ENCODE data around the gene ASCL4.
"Not testable (repeated sequence)": the region's sequence is repeated elsewhere in the genome, so short reads cannot be mapped to it uniquely, and the experiment has no call there.

Gene ASCL4, protein sequence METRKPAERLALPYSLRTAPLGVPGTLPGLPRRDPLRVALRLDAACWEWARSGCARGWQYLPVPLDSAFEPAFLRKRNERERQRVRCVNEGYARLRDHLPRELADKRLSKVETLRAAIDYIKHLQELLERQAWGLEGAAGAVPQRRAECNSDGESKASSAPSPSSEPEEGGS

DNA sequence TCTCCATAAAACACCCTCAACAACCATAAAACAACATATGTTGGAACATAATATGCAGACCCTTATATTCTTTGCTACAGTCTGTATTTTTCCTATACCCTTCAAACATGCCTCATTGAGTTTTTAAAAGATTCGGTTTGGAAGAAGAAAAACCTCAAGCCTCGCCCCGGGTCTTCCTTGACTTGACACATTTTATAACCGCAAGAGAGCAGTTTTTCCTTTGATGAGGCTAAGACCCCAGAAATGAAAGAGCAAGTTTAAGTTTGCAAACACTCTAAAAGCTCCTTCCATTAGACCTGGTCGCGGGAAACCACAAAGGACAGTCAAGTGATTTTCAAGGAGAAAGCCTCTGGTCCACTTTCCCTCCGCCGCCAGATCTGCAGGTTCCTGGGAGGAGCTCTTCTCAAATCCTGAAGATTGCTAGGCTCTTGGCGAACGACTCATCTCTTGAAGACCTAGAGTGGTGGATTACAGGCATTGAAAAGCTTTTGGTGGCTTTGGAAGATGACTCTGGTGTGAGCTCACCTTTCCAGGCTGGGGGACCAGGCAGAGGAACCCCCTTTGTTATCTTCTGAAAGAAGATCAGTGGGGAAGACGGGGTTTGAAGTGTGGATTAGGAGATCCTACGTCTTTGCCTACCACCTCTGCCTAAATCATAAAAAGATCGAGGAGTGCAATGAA is at the start of gene ASCL4:
ASCL4 (plus strand) TSS at position 356 of the 681 bp plus-strand sequence. CDS start 515 bp downstream, outside the sequence.
- DNase-seq (ENCODE audit: low spot score) = no peak

DNA sequence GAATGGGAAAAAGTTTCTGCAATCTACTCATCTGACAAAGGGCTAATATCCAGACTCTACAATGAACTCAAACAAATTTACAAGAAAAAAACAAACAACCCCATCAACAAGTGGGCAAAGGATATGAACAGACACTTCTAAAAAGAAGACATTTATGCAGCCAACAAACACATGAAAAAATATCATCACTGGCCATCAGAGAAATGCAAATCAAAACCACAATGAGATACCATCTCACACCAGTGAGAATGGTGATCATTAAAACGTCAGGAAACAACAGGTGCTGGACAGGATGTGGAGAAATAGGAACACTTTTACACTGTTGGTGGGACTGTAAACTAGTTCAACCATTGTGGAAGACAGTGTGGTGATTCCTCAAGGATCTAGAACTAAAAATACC is 47.2 kb upstream of the ASCL4 start:
- DNase-seq (ENCODE audit: low spot score) = not testable (repeated sequence)

DNA sequence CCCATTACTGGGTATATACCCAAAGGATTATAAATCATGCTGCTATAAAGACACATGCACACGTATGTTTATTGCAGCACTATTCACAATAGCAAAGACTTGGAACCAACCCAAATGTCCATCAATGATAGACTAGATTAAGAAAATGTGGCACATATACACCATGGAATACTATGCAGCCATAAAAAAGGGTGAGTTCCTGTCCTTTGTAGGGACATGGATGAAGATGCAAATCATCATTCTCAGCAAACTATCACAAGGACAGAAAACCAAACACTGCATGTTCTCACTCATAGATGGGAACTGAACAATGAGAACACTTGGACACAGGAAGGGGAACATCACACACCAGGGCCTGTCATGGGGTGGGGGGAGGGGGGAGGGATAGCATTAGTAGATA is 46.8 kb upstream of the ASCL4 start:
- DNase-seq (ENCODE audit: low spot score) = not testable (repeated sequence)

DNA sequence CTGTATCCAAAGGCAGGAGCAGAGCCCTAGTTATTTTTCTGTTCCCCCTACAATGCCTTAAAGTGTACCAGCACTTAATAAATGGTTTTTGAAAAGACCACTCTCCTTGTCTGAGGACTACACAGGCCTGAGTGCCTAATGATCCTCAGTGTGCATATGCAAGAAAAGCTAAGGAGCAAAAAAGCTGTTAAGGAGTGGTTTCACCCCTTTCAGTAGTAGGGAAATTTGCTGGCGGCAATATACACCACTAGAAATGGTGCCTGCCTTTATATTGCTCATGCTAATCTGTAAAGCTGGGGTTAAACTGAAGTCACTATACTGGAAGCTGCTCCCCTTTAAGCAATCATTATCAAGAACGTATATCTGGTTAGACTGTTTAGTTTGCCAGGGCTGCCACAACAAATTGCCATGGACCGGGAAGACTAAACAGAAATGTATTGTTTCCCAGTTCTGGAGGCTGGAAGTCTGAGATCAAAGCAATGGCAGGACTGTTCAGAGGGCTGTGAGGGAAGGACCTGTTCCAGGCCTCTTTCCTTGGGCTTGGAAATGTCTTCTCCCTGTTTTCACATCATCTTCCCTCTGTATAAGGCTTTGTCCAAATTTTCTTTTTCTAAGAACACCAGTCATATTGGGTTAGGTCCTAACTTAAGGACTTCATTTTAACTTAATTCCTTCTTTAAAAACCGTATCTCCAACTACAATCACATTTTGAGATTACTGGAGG is 43.7 kb upstream of the ASCL4 start:
- no peak for DNase-seq (ENCODE audit: low spot score)

DNA sequence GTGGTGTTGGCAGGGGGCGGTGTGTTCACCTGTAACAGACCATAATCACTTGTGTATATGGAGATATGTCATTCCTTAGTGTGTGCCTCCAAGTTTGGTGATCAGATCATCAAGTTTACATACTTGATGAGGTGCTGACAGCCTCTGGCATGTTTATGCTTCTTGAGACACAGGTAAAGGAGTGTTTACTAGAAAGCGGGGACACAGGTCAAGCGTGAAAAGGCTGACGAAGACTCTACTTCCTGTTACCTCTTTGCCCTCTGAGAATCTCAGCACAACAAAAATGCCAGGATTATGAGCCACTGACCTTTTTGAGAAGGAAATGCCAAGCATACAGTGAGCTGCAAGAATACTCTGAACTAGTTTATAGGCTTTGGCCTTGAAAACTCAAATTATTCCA is 43.1 kb upstream of the ASCL4 start:
- DNase-seq (ENCODE audit: low spot score) = no peak

DNA sequence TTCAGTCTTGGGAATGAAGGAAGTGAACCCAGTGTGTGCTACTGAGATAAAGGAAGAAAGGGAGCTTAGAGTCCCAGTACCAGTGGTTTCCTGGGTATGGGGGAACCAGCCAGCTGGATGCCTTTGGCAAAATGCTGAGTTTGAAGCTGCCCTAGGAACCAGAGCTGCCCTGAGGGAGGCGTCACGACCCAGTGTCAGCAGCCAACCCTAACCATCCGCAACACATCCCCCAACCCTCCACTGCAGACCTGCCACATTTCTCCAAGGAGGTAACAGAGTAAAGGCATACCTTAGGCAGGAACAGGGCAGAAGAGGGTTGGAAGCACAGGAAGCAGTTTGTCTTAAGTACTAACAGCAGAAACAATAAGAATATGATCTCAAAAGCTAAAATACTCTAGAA is 42.1 kb upstream of the ASCL4 start:
- no peak for DNase-seq (ENCODE audit: low spot score)

- DNase-seq (ENCODE audit: low spot score) = no peak
These were observed 40.4 kb upstream of the ASCL4 start for GRCh38 chr12:107734139-107734538.

GRCh38 chr12:107735763-107736162 is 38.7 kb upstream of the ASCL4 start:
- DNase-seq (ENCODE audit: low spot score) = no peak

DNA sequence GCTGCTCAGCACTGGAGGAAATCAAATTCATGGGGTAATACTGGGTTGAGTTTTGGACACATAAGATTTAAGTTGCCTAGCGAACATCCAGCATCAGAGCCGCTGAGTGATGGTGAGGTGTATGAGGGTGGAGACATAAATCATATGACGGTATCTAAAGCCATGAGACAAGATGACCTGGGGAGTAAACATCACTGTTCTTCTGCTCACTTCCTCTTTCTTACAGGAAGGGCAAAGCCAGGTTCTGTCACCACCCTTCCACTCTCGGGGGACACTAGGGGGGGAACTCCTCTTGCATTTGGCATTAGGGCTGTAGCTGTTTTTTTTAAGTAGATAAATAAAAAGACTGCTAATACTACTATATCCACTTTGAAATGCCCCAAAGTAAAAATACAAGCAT is 37.6 kb upstream of the ASCL4 start:
- no peak for DNase-seq (ENCODE audit: low spot score)

DNA sequence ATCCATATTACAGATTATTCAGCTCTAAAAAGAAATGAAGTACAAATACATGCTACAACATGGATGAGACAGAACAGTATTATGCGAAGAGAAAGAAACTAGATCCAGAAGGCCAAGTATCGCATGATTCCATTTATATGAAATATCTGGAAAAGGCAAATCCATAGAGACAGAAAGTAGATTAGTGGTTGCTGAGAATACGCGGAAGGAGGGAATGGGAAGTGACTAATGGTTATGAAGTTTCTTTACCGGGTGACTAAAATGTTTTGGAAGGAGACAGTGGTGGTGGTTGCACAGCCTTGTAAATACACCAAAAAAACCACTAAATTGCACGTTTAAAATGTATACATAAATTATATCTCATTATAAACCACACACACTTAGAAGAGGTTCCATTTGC is 26.0 kb upstream of the ASCL4 start:
- DNase-seq (ENCODE audit: low spot score) = no peak

DNA sequence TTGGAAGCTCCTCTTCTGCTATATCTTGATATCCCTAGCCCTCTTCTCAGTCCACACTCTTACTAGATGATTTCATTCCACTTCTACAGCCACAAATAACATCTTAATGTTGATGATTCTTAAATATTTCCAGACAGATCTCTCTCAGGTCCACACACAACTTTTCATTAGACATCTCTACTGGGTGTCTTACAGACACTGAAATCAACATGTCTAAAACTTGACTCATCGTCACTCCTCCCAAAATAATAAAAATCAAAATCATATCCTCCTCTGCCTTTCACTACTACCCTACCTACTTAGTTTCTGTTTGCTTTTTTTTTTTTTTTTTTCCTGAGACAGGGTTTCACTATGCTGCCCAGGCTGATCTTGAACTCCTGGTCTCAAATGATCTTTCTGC is 25.4 kb upstream of the ASCL4 start:
- no peak for DNase-seq (ENCODE audit: low spot score)

- peak; percentile 62 for DNase-seq (ENCODE audit: low spot score)
These were observed 15.1 kb upstream of the ASCL4 start for GRCh38 chr12:107759410-107759809.

- DNase-seq (ENCODE audit: low spot score) = peak; percentile 22
These were observed 14.2 kb upstream of the ASCL4 start for GRCh38 chr12:107760207-107760808.

- DNase-seq (ENCODE audit: low spot score) = peak; percentile 90
These were observed 13.5 kb upstream of the ASCL4 start, which contains the start of gene PRDM4 for GRCh38 chr12:107760809-107761501. TSS of gene PRDM4 (minus strand) at chr12:107761137. CDS start at chr12:107760515, 622 bp downstream.

DNA sequence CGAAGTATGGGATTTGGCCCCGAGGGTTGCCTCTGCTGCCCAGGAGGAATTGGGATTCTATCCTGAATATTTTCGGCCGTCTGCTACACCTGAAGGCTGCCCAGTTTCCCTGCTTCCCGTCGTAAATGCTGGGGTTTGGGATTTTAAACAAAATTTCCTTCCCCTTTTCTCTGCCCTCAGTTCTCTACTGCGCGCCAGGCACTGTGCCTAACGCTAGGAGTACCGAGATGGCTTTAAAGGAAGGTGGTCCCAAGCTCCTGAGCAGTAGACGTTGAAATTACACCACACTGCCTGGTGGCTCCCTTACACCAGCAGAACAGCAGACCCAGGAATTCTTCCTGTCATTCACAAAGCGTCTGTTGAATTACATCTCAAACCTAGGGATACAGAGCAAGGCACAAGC is 13.0 kb upstream of the ASCL4 start:
- no peak for DNase-seq (ENCODE audit: low spot score)

GRCh38 chr12:107762874-107763273 is 11.6 kb upstream of the ASCL4 start:
- no peak for DNase-seq (ENCODE audit: low spot score)

DNA sequence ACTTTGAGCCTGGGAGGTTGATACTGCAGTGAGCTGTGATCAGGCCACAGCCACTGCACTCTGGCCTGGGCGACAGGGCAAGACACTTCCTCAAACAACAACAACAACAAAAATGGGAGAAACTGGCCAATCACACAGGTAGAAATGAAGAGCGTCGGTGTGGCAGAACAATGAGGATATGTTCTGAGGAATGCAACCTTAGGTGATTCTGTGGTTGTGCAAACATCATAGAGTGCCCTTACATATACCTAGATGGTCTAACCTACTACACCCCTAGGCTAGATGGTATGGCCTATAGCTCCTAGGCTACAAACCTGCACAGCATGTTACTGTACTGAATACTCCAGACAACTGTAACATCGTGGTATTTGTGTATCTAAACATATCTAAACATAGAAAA is 9.9 kb upstream of the ASCL4 start:
- DNase-seq (ENCODE audit: low spot score) = no peak

GRCh38 chr12:107765316-107765715 is 9.2 kb upstream of the ASCL4 start:
- DNase-seq (ENCODE audit: low spot score) = no peak

- no peak for DNase-seq (ENCODE audit: low spot score)
These were observed 7.0 kb upstream of the ASCL4 start for GRCh38 chr12:107767466-107767865.

GRCh38 chr12:107775093-107775721 is 703 bp downstream of the ASCL4 start:
- DNase-seq (ENCODE audit: low spot score) = no peak

- DNase-seq (ENCODE audit: low spot score) = no peak
These were observed 1.7 kb downstream of the ASCL4 start for GRCh38 chr12:107776171-107776570.

Data from CD4-positive, alpha-beta T cell treated with Interleukin-2 at 100 ng/mL for 4 hours (primary cell).